ENCODE data around the gene DCLK3.

DCLK3 gene

GRCh38 chr3:36700537-36701248 is 63.7 kb downstream of the DCLK3 start:
- TF ChIP-seq YY1 (IDR thresholded peaks at IDR 0.05; ENCODE audit: low read depth), result no peak
- peak; percentile 99 for TF ChIP-seq RAD21 (IDR thresholded peaks at IDR 0.05; ENCODE audit: low read depth)
- TF ChIP-seq REST (IDR thresholded peaks at IDR 0.05; ENCODE audit: low read depth), result no peak
- TF ChIP-seq FOXM1 (IDR thresholded peaks at IDR 0.05; ENCODE audit: borderline replicate concordance, low read depth), result no peak
- no peak for TF ChIP-seq MAX (IDR thresholded peaks at IDR 0.05)
- TF ChIP-seq EGR1 (IDR thresholded peaks at IDR 0.05), result no peak
- TF ChIP-seq TAF1 (IDR thresholded peaks at IDR 0.05; ENCODE audit: low read depth), result no peak
- TF ChIP-seq ZBTB7A (IDR thresholded peaks at IDR 0.05; ENCODE audit: low read depth), result no peak

GRCh38 chr3:36698314-36698713 is 66.0 kb downstream of the DCLK3 start:
- TF ChIP-seq ZBTB7A (IDR thresholded peaks at IDR 0.05; ENCODE audit: low read depth) (no peak), TAF1 (IDR thresholded peaks at IDR 0.05; ENCODE audit: low read depth) (no peak), CREB1 (IDR thresholded peaks at IDR 0.05; ENCODE audit: low read depth) (no peak), RAD21 (IDR thresholded peaks at IDR 0.05; ENCODE audit: low read depth) (no peak), YY1 (IDR thresholded peaks at IDR 0.05; ENCODE audit: low read depth) (no peak), CEBPB (IDR thresholded peaks at IDR 0.05) (no peak), REST (IDR thresholded peaks at IDR 0.05; ENCODE audit: low read depth) (no peak), EP300 (IDR thresholded peaks at IDR 0.05; ENCODE audit: borderline replicate concordance) (no peak), NFIC (IDR thresholded peaks at IDR 0.05) (no peak)

GRCh38 chr3:36697229-36698001 is 66.9 kb downstream of the DCLK3 start:
- TF ChIP-seq CEBPB (IDR thresholded peaks at IDR 0.05), result no peak
- no peak for TF ChIP-seq TCF12 (IDR thresholded peaks at IDR 0.05; ENCODE audit: low read depth)
- no peak for TF ChIP-seq CREB1 (IDR thresholded peaks at IDR 0.05; ENCODE audit: low read depth)
- peak; percentile 33; the same call in 1 of the 2 replicates for TF ChIP-seq RAD21 (IDR thresholded peaks at IDR 0.05; ENCODE audit: low read depth)

GRCh38 chr3:36696799-36697198 is 67.6 kb downstream of the DCLK3 start:
- TF ChIP-seq REST (IDR thresholded peaks at IDR 0.05; ENCODE audit: low read depth), result no peak
- no peak for TF ChIP-seq USF1 (IDR thresholded peaks at IDR 0.05)
- no peak for TF ChIP-seq CREB1 (IDR thresholded peaks at IDR 0.05; ENCODE audit: low read depth)
- TF ChIP-seq EGR1 (IDR thresholded peaks at IDR 0.05), result no peak
- TF ChIP-seq YY1 (IDR thresholded peaks at IDR 0.05; ENCODE audit: low read depth), result no peak
- no peak for TF ChIP-seq TEAD4 (IDR thresholded peaks at IDR 0.05)
- TF ChIP-seq RAD21 (IDR thresholded peaks at IDR 0.05; ENCODE audit: low read depth), result no peak
- TF ChIP-seq CEBPB (IDR thresholded peaks at IDR 0.05), result no peak
- no peak for TF ChIP-seq TAF1 (IDR thresholded peaks at IDR 0.05; ENCODE audit: low read depth)
- no peak for TF ChIP-seq ZBTB7A (IDR thresholded peaks at IDR 0.05; ENCODE audit: low read depth)
- TF ChIP-seq TCF12 (IDR thresholded peaks at IDR 0.05; ENCODE audit: low read depth), result no peak
- TF ChIP-seq EP300 (IDR thresholded peaks at IDR 0.05; ENCODE audit: borderline replicate concordance), result no peak

GRCh38 chr3:36695769-36696137 is 68.6 kb downstream of the DCLK3 start:
- no peak for TF ChIP-seq TAF1 (IDR thresholded peaks at IDR 0.05; ENCODE audit: low read depth)
- no peak for TF ChIP-seq TCF12 (IDR thresholded peaks at IDR 0.05; ENCODE audit: low read depth)
- no peak for TF ChIP-seq EGR1 (IDR thresholded peaks at IDR 0.05)
- no peak for TF ChIP-seq YY1 (IDR thresholded peaks at IDR 0.05; ENCODE audit: low read depth)
- TF ChIP-seq EP300 (IDR thresholded peaks at IDR 0.05; ENCODE audit: borderline replicate concordance), result no peak

All from Ishikawa (cell line).